Immature natural killer cell (primary cell): ENCODE data around the gene CMTM7. TPM values are rescaled to one million over a fixed set of nuclear protein-coding genes. Genes with fewer than 3 reads are reported as not detected.
"Not testable (repeated sequence)": the region's sequence is repeated elsewhere in the genome, so short reads cannot be mapped to it uniquely, and the experiment has no call there.

Experiments used
- DNase-seq, 3 donors: peaks; one replicate each; pipeline ENCODE4 v3.0.0; 2022; ENCODE audit warnings: mixed read lengths in 1 of 3
- H3K27ac Mint-ChIP-seq, 6 donors: one replicate each; pipeline ENCODE4 v1.8.0; 2020; ENCODE audit warnings: mixed read lengths in 6 of 6, mild to moderate bottlenecking in 5 of 6, inconsistent platforms in 4 of 6, moderate library complexity in 3 of 6
- H3K27me3 Mint-ChIP-seq, 3 donors: one replicate each; pipeline ENCODE4 v1.8.0; 2020 to 2021; ENCODE audit warnings: low read depth in 3 of 3, mild to moderate bottlenecking in 3 of 3, mixed read lengths in 3 of 3, moderate library complexity in 3 of 3, inconsistent platforms in 1 of 3
- H3K36me3 Mint-ChIP-seq, 3 donors: one replicate each; pipeline ENCODE4 v1.8.0; 2020; ENCODE audit warnings: mixed read lengths in 3 of 3, inconsistent platforms in 2 of 3, mild to moderate bottlenecking in 2 of 3
- H3K4me1 Mint-ChIP-seq, 2 donors: one replicate each; pipeline ENCODE4 v1.8.0; 2020; ENCODE audit warnings: inconsistent platforms in 2 of 2, mild to moderate bottlenecking in 2 of 2, mixed read lengths in 2 of 2, moderate library complexity in 1 of 2
- H3K4me3 Mint-ChIP-seq, 5 donors: one replicate each; pipeline ENCODE4 v1.8.0; 2020; ENCODE audit warnings: mild to moderate bottlenecking in 5 of 5, mixed read lengths in 5 of 5, inconsistent platforms in 3 of 5, moderate library complexity in 3 of 5
- H3K9me3 Mint-ChIP-seq, 6 donors: one replicate each; pipeline ENCODE4 v1.8.0; 2020; ENCODE audit warnings: mild to moderate bottlenecking in 6 of 6, mixed read lengths in 6 of 6, inconsistent platforms in 4 of 6, moderate library complexity in 3 of 6
- polyA plus RNA-seq, 3 donors: library from polyadenylated mRNA; unstranded; fragments of 300-500 nt; fragmentation: Illumina TruSeq; gene quantifications; one replicate each; pipeline ENCODE4 v1.2.3, GENCODE V29; 2021

Gene CMTM7
- polyA plus RNA-seq, 3 donors from 2014 or later: 16.8 to 29.8 (median 28.2) TPM

GRCh38 chr3:32439421-32439820 is 47.8 kb downstream of the CMTM7 start:
- not testable (repeated sequence) for H3K27me3 Mint-ChIP-seq, DNase-seq, H3K9me3 Mint-ChIP-seq, H3K36me3 Mint-ChIP-seq, H3K4me3 Mint-ChIP-seq
- peaks cover 12 to 24% of the 10 kb centered on the region in 2 donors for H3K4me1 Mint-ChIP-seq
- H3K27ac Mint-ChIP-seq: peak overlapping the region in 2 of 6 donors; percentile 60 to 64

GRCh38 chr3:32440611-32441350 is 49.1 kb downstream of the CMTM7 start:
- peaks cover 0 to 4% (median 0%) of the 10 kb centered on the region in 3 donors for H3K27me3 Mint-ChIP-seq
- peaks cover 14 to 25% of the 10 kb centered on the region in 2 donors for H3K4me1 Mint-ChIP-seq
- peaks cover 0 to 5% (median 4%) of the 10 kb centered on the region in 3 donors for H3K36me3 Mint-ChIP-seq
- DNase-seq: no peak
- H3K27ac Mint-ChIP-seq: no peak overlapping the region
- no peaks in the 10 kb centered on the region for H3K9me3 Mint-ChIP-seq
- H3K4me3 Mint-ChIP-seq: no peak overlapping the region

- peaks cover 0 to 4% (median 0%) of the 10 kb centered on the region in 3 donors for H3K27me3 Mint-ChIP-seq
- peak overlapping the region in 2 of 6 donors; percentile 13 to 40 for H3K27ac Mint-ChIP-seq
- DNase-seq: no peak
- peaks cover 3 to 11% (median 10%) of the 10 kb centered on the region in 3 donors for H3K36me3 Mint-ChIP-seq
- no peak overlapping the region for H3K4me3 Mint-ChIP-seq
- H3K9me3 Mint-ChIP-seq: no peaks in the 10 kb centered on the region
- peaks cover 14 to 25% of the 10 kb centered on the region in 2 donors for H3K4me1 Mint-ChIP-seq
Observed at GRCh38 chr3:32442766-32443165, 51.1 kb downstream of the CMTM7 start.

- peak overlapping the region in 4 of 6 donors; percentile 26 to 72 (median 39) for H3K27ac Mint-ChIP-seq
- peaks cover 14 to 25% of the 10 kb centered on the region in 2 donors for H3K4me1 Mint-ChIP-seq
- DNase-seq: no peak
- peaks cover 0 to 4% (median 0%) of the 10 kb centered on the region in 3 donors for H3K27me3 Mint-ChIP-seq
- H3K4me3 Mint-ChIP-seq: peak overlapping the region in 3 of 5 donors; percentile 8 to 41 (median 19)
- H3K9me3 Mint-ChIP-seq: no peaks in the 10 kb centered on the region
- peaks cover 7 to 11% (median 10%) of the 10 kb centered on the region in 3 donors for H3K36me3 Mint-ChIP-seq
Observed at GRCh38 chr3:32443478-32443877, 51.8 kb downstream of the CMTM7 start.

- no peak for DNase-seq
- no peak overlapping the region for H3K4me3 Mint-ChIP-seq
Observed at GRCh38 chr3:32447865-32448400, 56.3 kb downstream of the CMTM7 start.

GRCh38 chr3:32448686-32449474 is 57.2 kb downstream of the CMTM7 start:
- peak overlapping the region in 3 of 6 donors; percentile 30 to 69 (median 32) for H3K27ac Mint-ChIP-seq
- peaks cover 9 to 13% (median 11%) of the 10 kb centered on the region in 3 donors for H3K36me3 Mint-ChIP-seq
- peaks cover 0 to 4% (median 0%) of the 10 kb centered on the region in 3 donors for H3K27me3 Mint-ChIP-seq
- no peak overlapping the region for H3K4me3 Mint-ChIP-seq
- no peaks in the 10 kb centered on the region for H3K9me3 Mint-ChIP-seq
- H3K4me1 Mint-ChIP-seq: peaks cover 6% of the 10 kb centered on the region in 2 donors
- no peak for DNase-seq

More at GRCh38 chr3:32447865-32448400, 56.3 kb downstream of the CMTM7 start:
- H3K36me3 Mint-ChIP-seq: peaks cover 8 to 11% (median 9%) of the 10 kb centered on the region in 3 donors
- peaks cover 14 to 16% of the 10 kb centered on the region in 2 donors for H3K4me1 Mint-ChIP-seq
- peaks cover 0 to 4% (median 0%) of the 10 kb centered on the region in 3 donors for H3K27me3 Mint-ChIP-seq
- no peak overlapping the region for H3K27ac Mint-ChIP-seq
- H3K9me3 Mint-ChIP-seq: no peaks in the 10 kb centered on the region

- H3K4me1 Mint-ChIP-seq: peaks cover 0 to 2% of the 10 kb centered on the region in 2 donors
- H3K36me3 Mint-ChIP-seq: peaks cover 9 to 16% (median 14%) of the 10 kb centered on the region in 3 donors
- H3K9me3 Mint-ChIP-seq: no peaks in the 10 kb centered on the region
- no peak for DNase-seq
- H3K27ac Mint-ChIP-seq: no peak overlapping the region
- peaks cover 0 to 4% (median 0%) of the 10 kb centered on the region in 3 donors for H3K27me3 Mint-ChIP-seq
- H3K4me3 Mint-ChIP-seq: no peak overlapping the region
Observed at GRCh38 chr3:32449691-32450090, 58.0 kb downstream of the CMTM7 start.

GRCh38 chr3:32450426-32450825 is 58.8 kb downstream of the CMTM7 start:
- Mint-ChIP-seq H3K36me3 (peaks cover 9 to 21% (median 19%) of the 10 kb centered on the region in 3 donors), H3K27ac (peak overlapping the region in 1 of 6 donors; percentile 38), H3K27me3 (peaks cover 0 to 3% (median 0%) of the 10 kb centered on the region in 3 donors), H3K4me3 (no peak overlapping the region), H3K9me3 (no peaks in the 10 kb centered on the region), H3K4me1 (no peaks in the 10 kb centered on the region)
- no peak for DNase-seq

- H3K27ac Mint-ChIP-seq: no peak overlapping the region
- DNase-seq: no peak
- no peaks in the 10 kb centered on the region for H3K9me3 Mint-ChIP-seq
- no peak overlapping the region for H3K4me3 Mint-ChIP-seq
- peaks cover 9 to 19% (median 19%) of the 10 kb centered on the region in 3 donors for H3K36me3 Mint-ChIP-seq
- H3K27me3 Mint-ChIP-seq: peaks cover 0 to 2% (median 0%) of the 10 kb centered on the region in 3 donors
- peaks cover 0 to 4% of the 10 kb centered on the region in 2 donors for H3K4me1 Mint-ChIP-seq
Observed at GRCh38 chr3:32450992-32451659, 59.5 kb downstream of the CMTM7 start.

GRCh38 chr3:32452009-32452408 is 60.4 kb downstream of the CMTM7 start:
- Mint-ChIP-seq H3K4me3 (no peak overlapping the region), H3K27ac (no peak overlapping the region), H3K9me3 (no peaks in the 10 kb centered on the region), H3K27me3 (peaks cover 0 to 2% (median 0%) of the 10 kb centered on the region in 3 donors), H3K36me3 (peaks cover 9 to 16% (median 14%) of the 10 kb centered on the region in 3 donors), H3K4me1 (peaks cover 0 to 5% of the 10 kb centered on the region in 2 donors)
- DNase-seq: no peak

- peaks cover 9 to 13% of the 10 kb centered on the region in 2 donors for H3K4me1 Mint-ChIP-seq
Observed at GRCh38 chr3:32453346-32453745, 61.7 kb downstream of the CMTM7 start.

GRCh38 chr3:32454111-32454510 is 62.5 kb downstream of the CMTM7 start:
- Mint-ChIP-seq H3K4me3 (no peak overlapping the region), H3K27me3 (peaks cover 1 to 2% (median 2%) of the 10 kb centered on the region in 3 donors), H3K27ac (no peak overlapping the region), H3K4me1 (peaks cover 12 to 14% of the 10 kb centered on the region in 2 donors), H3K36me3 (peaks cover 4 to 16% (median 15%) of the 10 kb centered on the region in 3 donors), H3K9me3 (no peaks in the 10 kb centered on the region)
- no peak for DNase-seq

More at GRCh38 chr3:32453346-32453745, 61.7 kb downstream of the CMTM7 start:
- H3K9me3 Mint-ChIP-seq: no peaks in the 10 kb centered on the region
- no peak for DNase-seq
- peak overlapping the region in 1 of 6 donors; percentile 31 for H3K27ac Mint-ChIP-seq
- H3K36me3 Mint-ChIP-seq: peaks cover 7 to 16% (median 15%) of the 10 kb centered on the region in 3 donors
- H3K27me3 Mint-ChIP-seq: peaks cover 1 to 2% (median 2%) of the 10 kb centered on the region in 3 donors
- no peak overlapping the region for H3K4me3 Mint-ChIP-seq
